H9 (cell line): ENCODE measurements around the gene CNOT4. TPM values are rescaled to one million over a fixed set of nuclear protein-coding genes. Genes with fewer than 3 reads are reported as not detected.

Source experiments
- DNase-seq: peaks from one replicate; pipeline ENCODE4 v3.0.0-alpha.2; 2017
- H2AFZ ChIP-seq: one replicate; pipeline ENCODE4 v1.6.1; 2013; ENCODE audit warnings: mild to moderate bottlenecking, low read length, control low read depth, moderate library complexity
- H2AK5ac ChIP-seq: 2 replicates; pipeline ENCODE4 v1.6.1; 2013; ENCODE audit warnings: low read length, control low read depth, mixed read lengths; ENCODE audit not compliant: insufficient read length
- H2BK120ac ChIP-seq: one replicate; pipeline ENCODE4 v1.6.1; 2013; ENCODE audit warnings: low read depth, mild to moderate bottlenecking, low read length, control low read depth, inconsistent platforms; ENCODE audit not compliant: poor library complexity, severe bottlenecking
- H2BK12ac ChIP-seq: 2 replicates; pipeline ENCODE4 v1.6.1; 2013; ENCODE audit warnings: low read length, control low read depth, mixed read lengths, low read depth; ENCODE audit not compliant: insufficient read length
- H2BK15ac ChIP-seq: 2 replicates; pipeline ENCODE4 v1.6.1; 2013; ENCODE audit warnings: low read depth, low read length, control low read depth
- H2BK20ac ChIP-seq: one replicate; pipeline ENCODE4 v1.6.1; 2013; ENCODE audit warnings: low read depth, mild to moderate bottlenecking, low read length, control low read depth, inconsistent platforms; ENCODE audit not compliant: poor library complexity, severe bottlenecking
- H2BK5ac ChIP-seq: 2 replicates; pipeline ENCODE4 v1.6.1; 2013; ENCODE audit warnings: low read length, control low read depth, mixed read lengths; ENCODE audit not compliant: insufficient read length
- H3K14ac ChIP-seq: 2 replicates; pipeline ENCODE4 v1.6.1; 2013; ENCODE audit warnings: low read length, control low read depth; ENCODE audit not compliant: insufficient read depth
- H3K18ac ChIP-seq: 2 replicates; pipeline ENCODE4 v1.6.1; 2013; ENCODE audit warnings: low read depth, mild to moderate bottlenecking, mixed read lengths, low read length, control low read depth; ENCODE audit not compliant: insufficient read length
- H3K23ac ChIP-seq: 2 replicates; pipeline ENCODE4 v1.6.1; 2013; ENCODE audit warnings: low read length, control low read depth, mixed read lengths, low read depth; ENCODE audit not compliant: insufficient read length
- H3K23me2 ChIP-seq: 2 replicates; pipeline ENCODE4 v1.6.1; 2013; ENCODE audit warnings: low read depth, mild to moderate bottlenecking, mixed read lengths, low read length, control low read depth; ENCODE audit not compliant: insufficient read length, poor library complexity, severe bottlenecking
- H3K27ac ChIP-seq: 2 replicates; pipeline ENCODE4 v1.5.1; 2013; ENCODE audit warnings: low read length, control low read depth, mixed read lengths, low read depth; ENCODE audit not compliant: insufficient read length
- H3K27me3 ChIP-seq: 2 replicates; pipeline ENCODE4 v1.6.1; 2013; ENCODE audit warnings: low read length, control low read depth, inconsistent platforms; ENCODE audit not compliant: insufficient read depth
- H3K4ac ChIP-seq: 2 replicates; pipeline ENCODE4 v1.6.1; 2013; ENCODE audit warnings: low read depth, mild to moderate bottlenecking, control low read depth, inconsistent platforms, low read length, moderate library complexity
- H3K4me1 ChIP-seq: 2 replicates; pipeline ENCODE4 v1.6.1; 2013; ENCODE audit warnings: low read length, control low read depth, inconsistent platforms; ENCODE audit not compliant: insufficient read depth
- H3K4me2 ChIP-seq: 2 replicates; pipeline ENCODE4 v1.6.1; 2013; ENCODE audit warnings: low read length, control low read depth, mixed read lengths; ENCODE audit not compliant: insufficient read length, insufficient read depth
- H3K56ac ChIP-seq: 2 replicates; pipeline ENCODE4 v1.6.1; 2013; ENCODE audit warnings: low read depth, mild to moderate bottlenecking, mixed read lengths, low read length, control low read depth; ENCODE audit not compliant: insufficient read length
- H3K79me1 ChIP-seq: 2 replicates; pipeline ENCODE4 v1.6.1; 2013; ENCODE audit warnings: low read depth, mild to moderate bottlenecking, moderate library complexity, low read length, control low read depth, inconsistent platforms; ENCODE audit not compliant: insufficient read depth, poor library complexity, severe bottlenecking
- H3K79me2 ChIP-seq: 2 replicates; pipeline ENCODE4 v1.6.1; 2013; ENCODE audit warnings: low read length, control low read depth, inconsistent platforms; ENCODE audit not compliant: insufficient read depth
- H3K9ac ChIP-seq: 2 replicates; pipeline ENCODE4 v1.6.1; 2013; ENCODE audit warnings: low read length, control low read depth, mixed read lengths; ENCODE audit not compliant: insufficient read length; ENCODE audit errors: extremely low read depth
- H3K9me3 ChIP-seq: one replicate; pipeline ENCODE4 v1.6.1; 2013; ENCODE audit warnings: low read depth, low read length, inconsistent platforms; ENCODE audit not compliant: control insufficient read depth
- H3T11ph ChIP-seq: one replicate; pipeline ENCODE4 v1.6.1; 2013; ENCODE audit warnings: mild to moderate bottlenecking, low read length, control low read depth, inconsistent platforms
- H4K20me1 ChIP-seq: one replicate; pipeline ENCODE4 v1.6.1; 2013; ENCODE audit not compliant: control insufficient read depth, insufficient read length, insufficient read depth
- H4K5ac ChIP-seq: 2 replicates; pipeline ENCODE4 v1.6.1; 2013; ENCODE audit warnings: low read depth, mild to moderate bottlenecking, mixed read lengths, low read length, control low read depth; ENCODE audit not compliant: insufficient read length
- H4K8ac ChIP-seq: replicated peaks from 2 replicates; pipeline ENCODE4 v1.6.1; 2013; ENCODE audit warnings: low read length, control low read depth, mixed read lengths, low read depth; ENCODE audit not compliant: insufficient read length
- H4K91ac ChIP-seq: 2 replicates; pipeline ENCODE4 v1.6.1; 2013; ENCODE audit warnings: low read depth, mild to moderate bottlenecking, moderate library complexity, mixed read lengths, low read length, control low read depth; ENCODE audit not compliant: insufficient read length
- H3K27ac Mint-ChIP-seq, 3 experiments: 2 replicates in 2 of 3; 3 replicates in 1 of 3; pipeline ENCODE4 v1.8.0; 2020 to 2021; ENCODE audit warnings: mixed read lengths in 3 of 3, mild to moderate bottlenecking in 1 of 3, moderate library complexity in 1 of 3
- H3K27me3 Mint-ChIP-seq: 2 replicates; pipeline ENCODE4 v1.8.0; 2021; ENCODE audit warnings: low read depth, mild to moderate bottlenecking, moderate library complexity, mixed read lengths
- H3K36me3 Mint-ChIP-seq, 3 experiments: 2 replicates in 2 of 3; 3 replicates in 1 of 3; pipeline ENCODE4 v1.8.0; 2020 to 2021; ENCODE audit warnings: low read depth in 3 of 3, mixed read lengths in 3 of 3; ENCODE audit not compliant: insufficient read depth in 1 of 3
- H3K4me1 Mint-ChIP-seq, 2 experiments: 2 replicates each; pipeline ENCODE4 v1.8.0; 2020; ENCODE audit warnings: mixed read lengths in 2 of 2
- H3K4me3 Mint-ChIP-seq, 2 experiments: 2 replicates in 1 of 2; 3 replicates in 1 of 2; pipeline ENCODE4 v1.8.0; 2020 to 2021; ENCODE audit warnings: mild to moderate bottlenecking in 2 of 2, mixed read lengths in 2 of 2, moderate library complexity in 1 of 2
- H3K9me3 Mint-ChIP-seq, 2 experiments: 2 replicates in 1 of 2; 3 replicates in 1 of 2; pipeline ENCODE4 v1.8.0; 2020; ENCODE audit warnings: mild to moderate bottlenecking in 2 of 2, mixed read lengths in 2 of 2, moderate library complexity in 1 of 2
- CTCF ChIP-seq: fragments of 200-600 bp; sonication (generic); conservative IDR thresholded peaks from 3 replicates; pipeline ENCODE4 v1.8.0; 2021; ENCODE audit warnings: antibody characterized with exemption, mild to moderate bottlenecking
- WGBS: extraction: QIAGEN DNeasy Blood & Tissue Kit; methylation state at CpG from one replicate; pipeline ENCODE4 v1.1.7; 2013; ENCODE audit warnings: missing lambda C conversion rate, low lambda C conversion rate, mixed read lengths; ENCODE audit not compliant: insufficient read length; ENCODE audit errors: extremely low coverage; 5-methylcytosine and 5-hydroxymethylcytosine counted together
- total RNA-seq: library from RNA; stranded (reverse); gene quantifications from 2 replicates; pipeline ENCODE4 v1.2.1, GENCODE V29; 2021

CNOT4 gene
- total RNA-seq, 1 experiment from 2014 or later, result 27.4 TPM

- H2BK120ac ChIP-seq, result no peak overlapping the region
- peaks cover 10 to 12% of the 10 kb centered on the region in 2 experiments for H3K4me1 Mint-ChIP-seq
- H3T11ph ChIP-seq, result no peak overlapping the region
- no peaks in the 10 kb centered on the region for H3K27me3 ChIP-seq
- H3K4me3 Mint-ChIP-seq, result no peak overlapping the region
- no peaks in the 10 kb centered on the region; the same call in 1 of the 2 replicates for H3K79me2 ChIP-seq
- no peak overlapping the region for H3K9ac ChIP-seq
- H3K4me2 ChIP-seq, result no peak overlapping the region
- no peaks in the 10 kb centered on the region for H3K4me1 ChIP-seq
- no peak overlapping the region for H3K4ac ChIP-seq
- no peaks in the 10 kb centered on the region for H3K79me1 ChIP-seq
- no peak for DNase-seq
- no peak overlapping the region for H4K91ac ChIP-seq
- H3K9me3 Mint-ChIP-seq, result 0 out of 5 replicates have a peak, but pooled peaks cover 0 to 2% of the 10 kb centered on the region in 2 experiments
- H2BK12ac ChIP-seq, result no peak overlapping the region
- no peak overlapping the region for H2AFZ ChIP-seq
- peak overlapping the region in 1 of 3 experiments; percentile 1; a peak in 1 of 7 replicates for H3K27ac Mint-ChIP-seq
- no peak overlapping the region for H2AK5ac ChIP-seq
- WGBS, result no CpG with 5 or more reads among the region's 4 CpGs
- no peaks in the 10 kb centered on the region for H3K23me2 ChIP-seq
- H3K9me3 ChIP-seq, result no peaks in the 10 kb centered on the region
- H4K20me1 ChIP-seq, result no peaks in the 10 kb centered on the region
- H3K18ac ChIP-seq, result no peak overlapping the region
- no peak overlapping the region for H4K5ac ChIP-seq
- no peak overlapping the region for H4K8ac ChIP-seq
- H3K27me3 Mint-ChIP-seq, result no peaks in the 10 kb centered on the region
- peaks cover 0 to 4% (median 0%) of the 10 kb centered on the region in 3 experiments; a peak in 1 of 7 replicates for H3K36me3 Mint-ChIP-seq
- H2BK5ac ChIP-seq, result no peak overlapping the region
- no peak overlapping the region for H3K14ac ChIP-seq
- no peak overlapping the region for H3K23ac ChIP-seq
- H2BK15ac ChIP-seq, result no peak overlapping the region
- no peak overlapping the region for H3K27ac ChIP-seq
- no peak overlapping the region for H3K56ac ChIP-seq
- TF ChIP-seq CTCF, result no peak
- no peak overlapping the region for H2BK20ac ChIP-seq
Observed at GRCh38 chr7:135459951-135460567, 49.8 kb downstream of the CNOT4 start.
